Astrocyte of the spinal cord (primary cell): Measurements from ENCODE around the gene ZBTB40.

ENCODE experiments used
- DNase-seq: peaks from one replicate; pipeline ENCODE4 v3.0.0; 2011; ENCODE audit warnings: low read depth, low spot score
- H3K4me3 ChIP-seq: 2 replicates; pipeline ENCODE4 v1.5.1; 2011; ENCODE audit warnings: low read depth, mild to moderate bottlenecking, low read length, moderate library complexity
- in situ Hi-C: cut with HindIII; loops from 2 replicates; pipeline ENCODE4 v1.10.0; 2017; ENCODE audit warnings: low sequenced_read_pairs
- TF ChIP-seq, protein P1 (sequence below): IDR thresholded peaks from 2 replicates; pipeline ENCODE4 v1.5.1; 2012; ENCODE audit warnings: low read depth, mild to moderate bottlenecking, low read length, inconsistent platforms

ZBTB40 gene

GRCh38 chr1:22521692-22522091 lies 70.0 kb downstream of the ZBTB40 start:
- DNase-seq = no peak
- in situ Hi-C loops = no loop called here
- TF ChIP-seq, protein P1, sequence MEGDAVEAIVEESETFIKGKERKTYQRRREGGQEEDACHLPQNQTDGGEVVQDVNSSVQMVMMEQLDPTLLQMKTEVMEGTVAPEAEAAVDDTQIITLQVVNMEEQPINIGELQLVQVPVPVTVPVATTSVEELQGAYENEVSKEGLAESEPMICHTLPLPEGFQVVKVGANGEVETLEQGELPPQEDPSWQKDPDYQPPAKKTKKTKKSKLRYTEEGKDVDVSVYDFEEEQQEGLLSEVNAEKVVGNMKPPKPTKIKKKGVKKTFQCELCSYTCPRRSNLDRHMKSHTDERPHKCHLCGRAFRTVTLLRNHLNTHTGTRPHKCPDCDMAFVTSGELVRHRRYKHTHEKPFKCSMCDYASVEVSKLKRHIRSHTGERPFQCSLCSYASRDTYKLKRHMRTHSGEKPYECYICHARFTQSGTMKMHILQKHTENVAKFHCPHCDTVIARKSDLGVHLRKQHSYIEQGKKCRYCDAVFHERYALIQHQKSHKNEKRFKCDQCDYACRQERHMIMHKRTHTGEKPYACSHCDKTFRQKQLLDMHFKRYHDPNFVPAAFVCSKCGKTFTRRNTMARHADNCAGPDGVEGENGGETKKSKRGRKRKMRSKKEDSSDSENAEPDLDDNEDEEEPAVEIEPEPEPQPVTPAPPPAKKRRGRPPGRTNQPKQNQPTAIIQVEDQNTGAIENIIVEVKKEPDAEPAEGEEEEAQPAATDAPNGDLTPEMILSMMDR = no peak
- H3K4me3 ChIP-seq = no peak overlapping the region

- DNase-seq = no peak
- H3K4me3 ChIP-seq = no peak overlapping the region
- in situ Hi-C loops = no loop called here
- TF ChIP-seq, protein P1 = no peak
Measured at GRCh38 chr1:22522221-22522743, 70.6 kb downstream of the ZBTB40 start.

DNA sequence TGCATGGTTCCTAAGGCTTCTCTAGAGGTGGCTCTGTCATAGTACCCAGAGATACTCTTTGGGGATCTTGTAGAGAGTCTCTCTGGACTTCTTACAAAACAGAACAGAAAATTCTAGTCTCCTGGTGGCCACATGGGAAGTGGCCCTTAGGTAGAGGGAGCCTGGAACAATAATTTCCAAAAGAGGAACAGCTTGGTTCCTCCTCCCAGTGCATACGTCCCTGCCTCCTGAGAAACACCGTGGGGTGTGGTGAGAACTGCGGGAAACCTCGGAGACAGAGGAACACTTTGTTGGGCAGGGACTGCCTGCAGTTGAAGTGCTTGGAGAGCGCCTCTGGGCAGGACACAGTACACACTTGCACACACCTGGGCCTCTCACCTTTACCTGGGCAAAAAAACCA lies 72.8 kb downstream of the ZBTB40 start:
- in situ Hi-C loops = no loop called here
- TF ChIP-seq, protein P1 = no peak
- no peak for DNase-seq
- no peak overlapping the region for H3K4me3 ChIP-seq

GRCh38 chr1:22525211-22525610 lies 73.6 kb downstream of the ZBTB40 start:
- no peak overlapping the region for H3K4me3 ChIP-seq
- TF ChIP-seq, protein P1 = no peak
- DNase-seq = no peak
- in situ Hi-C loops = no loop called here

DNA sequence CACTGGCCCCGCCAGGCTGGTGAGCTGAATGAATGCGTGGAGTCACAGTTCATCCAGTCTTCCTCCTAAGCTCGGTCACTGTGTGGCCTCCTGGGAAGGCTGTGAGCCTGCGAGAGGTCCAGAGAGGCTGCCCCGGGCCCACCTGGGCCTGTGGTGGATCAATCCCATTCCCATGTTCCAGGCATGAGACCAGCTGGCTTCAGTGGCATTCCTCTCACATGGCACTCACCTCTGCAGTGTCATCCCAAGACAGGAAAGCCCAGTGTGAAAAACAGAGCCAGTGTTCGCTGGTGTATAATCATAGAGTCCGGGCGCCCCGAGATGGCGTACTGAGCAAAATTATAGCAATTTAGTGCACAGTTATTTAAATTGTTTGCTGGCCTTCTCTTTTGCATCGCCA lies 74.0 kb downstream of the ZBTB40 start:
- TF ChIP-seq, protein P1 = no peak

GRCh38 chr1:22526098-22526497 lies 74.4 kb downstream of the ZBTB40 start:
- TF ChIP-seq, protein P1 = no peak

More for the DNA sequence above, 74.0 kb downstream of the ZBTB40 start:
- in situ Hi-C loops = no loop called here
- no peak overlapping the region for H3K4me3 ChIP-seq
- no peak for DNase-seq

DNA sequence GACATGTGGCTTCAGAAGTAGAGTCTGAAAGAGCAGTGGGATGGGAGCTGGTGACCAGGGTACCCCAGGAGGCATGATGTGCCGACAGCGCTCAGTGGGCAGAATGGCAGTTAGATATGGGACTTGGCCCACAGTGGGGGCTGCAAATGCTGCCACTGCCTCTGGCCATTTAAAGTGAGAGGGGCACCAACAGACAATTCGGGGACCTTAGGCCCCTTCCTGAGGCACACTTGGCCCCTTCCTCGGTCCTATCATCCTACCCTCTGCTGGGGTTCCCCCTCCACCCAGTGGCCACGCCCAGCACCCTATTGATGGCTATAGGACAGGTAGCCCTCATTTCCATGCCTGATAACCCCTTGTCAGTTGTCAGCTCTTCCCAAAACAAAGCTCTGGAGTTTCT lies 75.0 kb downstream of the ZBTB40 start:
- TF ChIP-seq, protein P1 = no peak
- no peak overlapping the region for H3K4me3 ChIP-seq
- in situ Hi-C loops = no loop called here
- no peak for DNase-seq

More at GRCh38 chr1:22526098-22526497, 74.4 kb downstream of the ZBTB40 start:
- DNase-seq = no peak
- no peak overlapping the region for H3K4me3 ChIP-seq
- in situ Hi-C loops = no loop called here
